Loucy (cell line): ENCODE data around the gene PIM3.
A peak's percentile ranks its signal among the peaks of the same experiment; 100 is the strongest.

Experiments
- EZH2phosphoT487 ChIP-seq: fragments of 200-600 bp; IDR thresholded peaks from 2 replicates; pipeline ENCODE4 v1.6.1; 2018; ENCODE audit warnings: antibody characterized with exemption, mild to moderate bottlenecking, moderate library complexity, borderline replicate concordance
- TF ChIP-seq, protein P1 (sequence below): fragments of 200-600 bp; sonication (generic); conservative IDR thresholded peaks from 2 replicates; pipeline ENCODE4 v1.5.1; 2014; ENCODE audit warnings: mild to moderate bottlenecking, antibody characterized with exemption, low read length

DNA sequence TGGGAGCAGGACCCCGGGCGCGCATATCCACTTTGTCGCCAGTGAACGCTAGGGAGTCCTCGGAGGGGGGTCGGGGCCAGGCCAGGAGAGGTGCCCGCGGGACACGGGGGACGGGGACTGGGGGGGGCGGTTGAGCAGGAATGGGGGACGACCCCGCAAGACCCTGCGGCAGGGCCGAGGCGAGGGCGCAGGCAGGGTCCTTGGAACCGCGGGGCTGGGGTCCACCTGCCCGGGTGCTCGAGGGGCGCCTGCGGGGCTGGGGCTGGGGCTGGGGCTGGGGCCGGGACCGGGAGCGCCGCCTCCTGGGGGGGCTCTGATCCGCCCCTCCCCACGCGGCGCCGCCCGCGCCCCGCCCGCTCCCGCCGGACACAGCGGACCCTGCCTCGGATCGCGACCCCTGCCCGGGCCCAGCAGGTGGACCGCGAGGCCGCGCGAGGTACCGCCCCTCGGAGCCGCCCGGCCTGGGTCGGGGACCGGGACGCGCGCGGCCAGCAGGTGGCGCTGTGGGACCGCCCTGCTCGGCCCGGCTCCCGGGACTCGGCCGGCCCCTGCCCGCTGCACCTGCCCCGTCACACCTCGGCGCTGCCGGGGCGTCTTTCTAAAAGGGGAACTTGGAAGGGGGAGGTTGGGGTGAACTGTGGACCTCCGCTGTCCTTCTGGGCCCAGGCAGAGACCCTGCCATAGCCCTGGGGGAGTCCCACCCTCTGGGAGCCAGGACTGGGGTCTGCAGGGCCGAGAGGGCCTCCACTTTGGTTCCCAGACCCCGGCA lies 31.2 kb upstream of the PIM3 start:
- TF ChIP-seq, protein P1, sequence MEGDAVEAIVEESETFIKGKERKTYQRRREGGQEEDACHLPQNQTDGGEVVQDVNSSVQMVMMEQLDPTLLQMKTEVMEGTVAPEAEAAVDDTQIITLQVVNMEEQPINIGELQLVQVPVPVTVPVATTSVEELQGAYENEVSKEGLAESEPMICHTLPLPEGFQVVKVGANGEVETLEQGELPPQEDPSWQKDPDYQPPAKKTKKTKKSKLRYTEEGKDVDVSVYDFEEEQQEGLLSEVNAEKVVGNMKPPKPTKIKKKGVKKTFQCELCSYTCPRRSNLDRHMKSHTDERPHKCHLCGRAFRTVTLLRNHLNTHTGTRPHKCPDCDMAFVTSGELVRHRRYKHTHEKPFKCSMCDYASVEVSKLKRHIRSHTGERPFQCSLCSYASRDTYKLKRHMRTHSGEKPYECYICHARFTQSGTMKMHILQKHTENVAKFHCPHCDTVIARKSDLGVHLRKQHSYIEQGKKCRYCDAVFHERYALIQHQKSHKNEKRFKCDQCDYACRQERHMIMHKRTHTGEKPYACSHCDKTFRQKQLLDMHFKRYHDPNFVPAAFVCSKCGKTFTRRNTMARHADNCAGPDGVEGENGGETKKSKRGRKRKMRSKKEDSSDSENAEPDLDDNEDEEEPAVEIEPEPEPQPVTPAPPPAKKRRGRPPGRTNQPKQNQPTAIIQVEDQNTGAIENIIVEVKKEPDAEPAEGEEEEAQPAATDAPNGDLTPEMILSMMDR = peak; percentile 64
- TF ChIP-seq EZH2phosphoT487 = no peak
